B cell (primary cell): Measurements from ENCODE around the gene MAP3K12.

Experiments used
- EZH2 ChIP-seq: IDR thresholded peaks from 2 replicates; pipeline ENCODE4 v1.6.1; 2012; ENCODE audit warnings: borderline replicate concordance, low read depth, mild to moderate bottlenecking, moderate library complexity, low read length; ENCODE audit not compliant: insufficient read depth, poor library complexity, severe bottlenecking
- TF ChIP-seq, protein P1 (sequence below): fragments of 200-600 bp; IDR thresholded peaks from one replicate; pipeline ENCODE4 v1.8.0; 2022; ENCODE audit warnings: antibody characterized with exemption, mild to moderate bottlenecking

DNA sequence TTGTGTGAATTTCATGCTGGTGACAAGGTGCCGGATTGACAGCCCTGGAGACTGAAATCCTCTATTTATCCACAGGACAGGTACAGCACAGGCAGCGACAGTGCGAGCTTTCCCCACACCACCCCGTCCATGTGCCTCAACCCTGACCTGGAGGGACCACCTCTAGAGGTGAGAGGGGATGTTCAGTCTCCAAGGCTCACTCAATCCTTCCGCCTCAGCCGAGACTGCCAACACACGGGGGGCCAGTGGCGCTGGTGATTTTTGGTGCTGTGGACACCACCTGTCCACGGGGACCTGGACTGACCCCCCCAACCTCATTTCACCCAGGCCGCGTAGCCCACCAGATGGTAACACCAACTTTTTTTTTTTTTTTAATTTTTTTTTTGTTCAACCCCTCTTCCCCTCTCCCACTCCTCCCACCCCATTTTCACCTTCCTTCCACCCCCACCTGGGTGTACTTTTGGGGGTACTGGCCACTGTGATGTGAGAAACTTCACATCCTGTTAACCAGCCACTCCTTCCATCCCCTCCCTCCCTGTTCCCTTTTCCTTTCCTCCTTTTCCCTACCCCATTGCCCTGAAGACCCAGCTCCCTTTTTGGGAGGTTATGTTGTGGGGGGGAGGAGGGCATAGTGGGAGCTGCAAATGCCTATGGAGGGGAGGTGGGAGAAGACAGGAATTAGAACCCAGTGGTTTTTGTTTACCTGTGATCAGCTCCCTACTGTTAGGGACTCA, 34.4 kb downstream of the MAP3K12 start:
- TF ChIP-seq, protein P1, sequence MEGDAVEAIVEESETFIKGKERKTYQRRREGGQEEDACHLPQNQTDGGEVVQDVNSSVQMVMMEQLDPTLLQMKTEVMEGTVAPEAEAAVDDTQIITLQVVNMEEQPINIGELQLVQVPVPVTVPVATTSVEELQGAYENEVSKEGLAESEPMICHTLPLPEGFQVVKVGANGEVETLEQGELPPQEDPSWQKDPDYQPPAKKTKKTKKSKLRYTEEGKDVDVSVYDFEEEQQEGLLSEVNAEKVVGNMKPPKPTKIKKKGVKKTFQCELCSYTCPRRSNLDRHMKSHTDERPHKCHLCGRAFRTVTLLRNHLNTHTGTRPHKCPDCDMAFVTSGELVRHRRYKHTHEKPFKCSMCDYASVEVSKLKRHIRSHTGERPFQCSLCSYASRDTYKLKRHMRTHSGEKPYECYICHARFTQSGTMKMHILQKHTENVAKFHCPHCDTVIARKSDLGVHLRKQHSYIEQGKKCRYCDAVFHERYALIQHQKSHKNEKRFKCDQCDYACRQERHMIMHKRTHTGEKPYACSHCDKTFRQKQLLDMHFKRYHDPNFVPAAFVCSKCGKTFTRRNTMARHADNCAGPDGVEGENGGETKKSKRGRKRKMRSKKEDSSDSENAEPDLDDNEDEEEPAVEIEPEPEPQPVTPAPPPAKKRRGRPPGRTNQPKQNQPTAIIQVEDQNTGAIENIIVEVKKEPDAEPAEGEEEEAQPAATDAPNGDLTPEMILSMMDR: no peak
- TF ChIP-seq EZH2: no peak
